HG03175 (cell line): Measurements from ENCODE around the gene STX1B.
"Not testable (repeated sequence)": the region's sequence is repeated elsewhere in the genome, so short reads cannot be mapped to it uniquely, and the experiment has no call there.

Experiments used
- ATAC-seq: cut with Tn5 transposase; IDR thresholded peaks from one replicate; pipeline ENCODE4 v1.9.1; 2021; ENCODE audit warnings: mild to moderate bottlenecking, moderate library complexity; ENCODE audit not compliant: unreplicated experiment

The STX1B gene

GRCh38 chr16:31016018-31016417 lies 5.6 kb upstream of the STX1B start:
- no peak for ATAC-seq

- ATAC-seq, result not testable (repeated sequence)
Observed at GRCh38 chr16:31013292-31013691, 2.9 kb upstream of the STX1B start.

- not testable (repeated sequence) for ATAC-seq
Observed at GRCh38 chr16:31011815-31012214, 1.4 kb upstream of the STX1B start.

- no peak for ATAC-seq
Observed at GRCh38 chr16:31009894-31010584, 399 bp downstream of the STX1B start.

GRCh38 chr16:31009120-31009519 lies 1.3 kb downstream of the STX1B start:
- no peak for ATAC-seq

GRCh38 chr16:31008551-31008950 lies 1.9 kb downstream of the STX1B start:
- ATAC-seq, result no peak

- ATAC-seq, result no peak
Observed at GRCh38 chr16:31008149-31008548, 2.3 kb downstream of the STX1B start.

- ATAC-seq, result no peak
Observed at GRCh38 chr16:31007684-31008083, 2.8 kb downstream of the STX1B start.

- ATAC-seq, result no peak
Observed at GRCh38 chr16:31006589-31006988, 3.8 kb downstream of the STX1B start.

GRCh38 chr16:31006086-31006385 lies 4.4 kb downstream of the STX1B start:
- ATAC-seq, result no peak

GRCh38 chr16:31005350-31006085 lies 4.9 kb downstream of the STX1B start:
- no peak for ATAC-seq

- no peak for ATAC-seq
Observed at GRCh38 chr16:31004658-31005057, 5.8 kb downstream of the STX1B start.

GRCh38 chr16:31003744-31004143 lies 6.7 kb downstream of the STX1B start:
- no peak for ATAC-seq

- ATAC-seq, result no peak
Observed at GRCh38 chr16:31002862-31003341, 7.5 kb downstream of the STX1B start.

- ATAC-seq, result no peak
Observed at GRCh38 chr16:31002250-31002700, 8.2 kb downstream of the STX1B start.

GRCh38 chr16:31001507-31002249 lies 8.8 kb downstream of the STX1B start:
- ATAC-seq, result no peak

GRCh38 chr16:31000671-31001382 lies 9.6 kb downstream of the STX1B start:
- ATAC-seq, result no peak

- ATAC-seq, result no peak
Observed at GRCh38 chr16:30998852-30999761, 11.3 kb downstream of the STX1B start.

GRCh38 chr16:30997725-30998711 lies 12.4 kb downstream of the STX1B start:
- ATAC-seq, result no peak
